Fibroblast of skin of scalp (primary cell): ENCODE data around the gene NPDC1.

Experiments used
- DNase-seq: peaks from one replicate; pipeline ENCODE4 v3.0.0-alpha.2; 2013

Gene NPDC1

GRCh38 chr9:137023157-137023556 is 22.8 kb downstream of the NPDC1 start:
- no peak for DNase-seq

GRCh38 chr9:137022662-137023008 is 23.3 kb downstream of the NPDC1 start:
- DNase-seq = no peak

DNA sequence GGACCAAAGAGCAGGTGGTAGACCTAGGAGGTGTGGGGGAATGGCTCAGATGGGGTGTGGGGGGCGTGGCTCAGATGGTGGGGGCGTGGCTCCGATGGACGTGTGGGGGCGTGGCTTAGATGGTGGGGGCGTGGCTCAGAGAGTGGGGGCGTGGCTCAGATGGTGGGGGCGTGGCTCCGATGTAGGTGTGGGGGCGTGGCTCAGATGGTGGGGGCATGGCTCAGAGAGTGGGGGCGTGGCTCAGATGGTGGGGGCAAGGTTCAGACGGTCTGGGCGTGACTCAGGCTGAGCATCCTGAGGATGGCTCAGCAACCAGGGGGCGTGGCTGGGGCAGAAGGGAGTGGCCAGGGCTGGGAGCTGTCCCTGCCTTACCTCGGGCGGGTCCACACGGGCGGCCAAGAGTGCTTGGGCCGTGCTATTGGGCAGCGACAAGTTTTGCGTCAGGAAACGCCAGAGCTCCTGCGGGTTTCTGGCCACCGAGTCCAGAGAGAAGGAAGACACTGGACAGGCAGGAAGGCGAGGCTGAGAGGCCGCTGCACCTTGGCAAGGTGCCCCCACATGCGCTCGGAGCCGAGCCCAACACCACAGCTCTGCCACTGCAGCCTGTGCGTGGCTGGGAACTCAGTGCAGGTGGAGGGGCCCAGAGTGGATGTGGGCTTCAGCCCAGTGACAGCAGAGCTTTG is 23.9 kb downstream of the NPDC1 start:
- peak; percentile 24 for DNase-seq

- no peak for DNase-seq
Measured at GRCh38 chr9:137021568-137021978, 24.4 kb downstream of the NPDC1 start.

- no peak for DNase-seq
Measured at GRCh38 chr9:137020771-137021567, 25.0 kb downstream of the NPDC1 start.

GRCh38 chr9:137019891-137020683 is 25.9 kb downstream of the NPDC1 start:
- DNase-seq = no peak

- no peak for DNase-seq
Measured at GRCh38 chr9:137018761-137019559, 27.0 kb downstream of the NPDC1 start.

- DNase-seq = no peak
Measured at GRCh38 chr9:137017791-137018497, 28.0 kb downstream of the NPDC1 start.

DNA sequence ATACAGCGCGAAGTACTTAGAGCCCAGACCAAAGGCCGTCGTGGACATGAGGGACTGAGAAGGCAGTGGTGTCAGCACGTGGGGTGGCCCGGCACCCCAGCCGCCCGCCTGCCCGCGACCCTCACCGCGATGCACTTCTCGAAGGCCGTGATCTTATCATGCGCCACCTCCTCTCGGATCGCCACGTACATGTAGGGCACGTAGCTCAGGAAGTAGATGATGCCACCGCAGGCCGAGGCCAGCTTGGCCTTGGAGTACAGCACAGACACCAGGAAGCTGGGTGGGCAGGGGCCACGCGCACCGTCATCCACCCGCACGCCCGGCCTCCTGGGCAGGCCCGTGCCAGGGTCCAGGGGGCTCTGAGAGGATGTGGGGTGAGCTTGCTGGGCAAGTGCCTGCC is 28.9 kb downstream of the NPDC1 start:
- no peak for DNase-seq

DNA sequence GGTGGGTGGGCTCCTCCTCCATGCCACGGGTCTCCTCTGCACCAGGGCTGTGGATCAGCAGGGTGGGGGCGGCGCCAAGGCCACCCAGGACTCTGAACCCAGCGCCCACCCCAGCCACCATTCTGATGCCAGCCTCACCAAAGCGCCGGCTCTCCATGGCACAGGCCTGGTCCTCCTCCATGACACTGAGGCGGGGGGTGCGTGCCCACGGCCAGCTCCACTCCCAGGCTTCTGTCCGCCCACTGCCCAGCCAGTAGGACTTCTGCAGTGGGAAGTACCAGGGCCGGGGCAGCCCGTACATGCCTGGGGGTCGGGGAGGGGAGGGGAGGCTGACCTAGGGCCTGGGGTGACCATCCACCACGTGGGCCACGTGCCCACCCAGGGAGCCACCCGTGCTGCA is 29.5 kb downstream of the NPDC1 start:
- DNase-seq = no peak

DNA sequence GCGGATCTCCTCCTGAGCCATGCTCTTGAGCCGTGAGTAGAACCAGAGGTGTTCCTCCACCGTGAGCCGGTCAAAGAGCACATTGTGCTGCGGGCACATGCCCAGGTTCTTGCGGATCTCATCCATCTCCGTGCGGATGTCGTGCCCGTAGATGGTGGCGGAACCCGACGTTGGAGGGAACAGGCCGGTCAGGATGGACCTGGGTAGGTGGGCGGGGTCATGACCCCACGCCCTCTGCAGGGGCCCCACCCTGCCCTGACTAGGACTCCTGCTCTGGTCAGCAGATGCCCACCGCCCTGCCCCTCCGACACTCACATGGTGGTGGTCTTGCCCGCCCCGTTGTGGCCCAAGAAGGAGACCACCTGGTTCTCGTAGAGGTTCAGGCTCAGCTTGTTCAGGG is 30.0 kb downstream of the NPDC1 start:
- DNase-seq = no peak

DNA sequence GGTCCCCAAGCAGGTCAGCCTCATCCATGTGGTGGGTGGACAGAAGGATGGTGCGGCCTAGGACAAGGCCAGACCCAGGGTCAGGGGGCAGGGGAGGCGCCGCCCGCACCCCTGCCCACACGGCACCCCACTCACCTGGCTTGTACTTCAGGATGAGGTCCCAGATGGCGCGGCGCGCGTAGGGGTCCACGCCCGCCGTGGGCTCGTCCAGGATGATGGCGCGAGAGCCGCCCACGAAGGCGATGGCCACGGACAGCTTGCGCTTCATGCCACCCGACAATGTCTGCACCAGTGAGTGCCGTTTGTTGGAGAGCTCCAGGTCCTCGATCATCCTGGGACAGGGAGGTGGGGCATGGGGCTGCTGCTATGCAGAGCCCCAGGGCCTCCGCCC is 30.4 kb downstream of the NPDC1 start:
- no peak for DNase-seq

- no peak for DNase-seq
Measured at GRCh38 chr9:137014776-137015539, 31.0 kb downstream of the NPDC1 start.

- no peak for DNase-seq
Measured at GRCh38 chr9:137014166-137014565, 31.8 kb downstream of the NPDC1 start.

DNA sequence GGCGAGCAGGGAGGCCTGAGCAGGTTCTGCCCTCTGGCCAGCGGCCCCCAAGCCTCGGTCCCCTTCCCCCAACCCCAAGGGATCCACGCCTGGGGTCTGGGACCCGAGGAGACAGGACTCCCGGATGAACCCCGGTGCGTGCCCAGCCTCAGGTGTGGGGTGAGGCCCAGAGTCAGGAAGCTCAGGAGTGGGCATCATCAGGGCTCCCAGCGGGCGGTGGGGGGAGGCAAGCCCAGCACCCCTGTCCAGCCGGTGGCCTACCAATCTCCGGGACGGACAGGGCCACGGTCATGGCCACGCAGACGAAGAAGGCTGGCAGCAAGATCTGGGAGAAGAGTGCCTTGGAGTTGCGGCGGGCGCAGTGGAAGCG is 32.4 kb downstream of the NPDC1 start:
- no peak for DNase-seq

GRCh38 chr9:137012694-137013570 is 33.0 kb downstream of the NPDC1 start:
- DNase-seq = no peak

DNA sequence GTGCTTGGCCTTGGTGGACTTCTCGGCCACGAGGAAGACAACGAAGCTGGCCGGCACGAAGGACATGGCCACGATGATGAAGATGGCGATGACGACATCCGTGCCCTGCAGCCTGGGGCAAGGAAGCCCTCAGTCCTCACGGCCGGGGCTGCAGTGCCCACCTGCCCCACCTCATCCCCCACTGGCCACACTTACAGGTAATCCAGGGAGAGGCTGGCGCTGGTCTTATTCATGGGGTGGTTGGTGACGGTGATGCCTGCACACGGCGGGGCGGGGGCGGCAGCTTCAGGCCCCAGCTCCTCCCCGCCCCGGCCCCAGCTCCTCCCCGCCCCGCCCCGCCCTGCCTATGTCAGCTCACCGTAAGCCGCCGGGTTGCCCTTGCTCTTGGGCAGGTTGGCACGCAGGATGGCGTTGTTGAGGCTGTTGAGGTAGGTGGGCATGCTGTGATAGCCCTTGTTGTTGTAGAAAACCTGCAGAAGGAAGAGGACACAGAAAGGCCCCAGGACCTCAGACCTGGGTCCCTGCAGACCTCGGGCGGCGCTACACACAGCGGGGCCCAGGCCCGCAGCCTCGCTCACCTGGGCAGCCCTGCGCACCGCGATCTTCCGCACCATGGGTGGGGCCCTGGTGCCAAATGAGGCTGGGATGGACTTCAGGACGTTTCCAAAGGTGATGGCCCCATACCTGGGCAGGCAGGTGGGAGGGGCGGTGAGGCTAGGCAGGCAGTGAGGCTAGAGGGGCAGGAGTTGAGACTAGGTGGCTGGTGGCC is 33.9 kb downstream of the NPDC1 start:
- no peak for DNase-seq

DNA sequence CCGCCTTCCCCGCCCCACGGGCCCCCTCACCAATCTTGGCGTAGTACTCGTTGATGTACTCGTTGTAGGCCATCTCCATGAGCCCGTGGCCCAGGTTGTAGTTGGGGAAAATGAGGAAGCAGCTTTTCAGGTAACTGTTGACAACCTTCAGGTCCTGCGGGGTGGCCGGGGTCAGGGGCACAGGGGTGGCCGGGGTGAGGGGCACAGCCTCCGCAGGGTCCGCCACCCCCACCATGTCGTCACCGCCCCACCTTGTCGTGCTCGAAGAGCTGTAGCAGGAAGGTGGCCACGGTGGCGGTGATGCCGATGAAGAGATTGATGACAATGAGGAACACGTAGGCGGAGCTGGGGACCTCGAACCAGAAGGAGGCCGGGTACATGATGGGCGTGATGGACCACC is 34.8 kb downstream of the NPDC1 start:
- DNase-seq = no peak

DNA sequence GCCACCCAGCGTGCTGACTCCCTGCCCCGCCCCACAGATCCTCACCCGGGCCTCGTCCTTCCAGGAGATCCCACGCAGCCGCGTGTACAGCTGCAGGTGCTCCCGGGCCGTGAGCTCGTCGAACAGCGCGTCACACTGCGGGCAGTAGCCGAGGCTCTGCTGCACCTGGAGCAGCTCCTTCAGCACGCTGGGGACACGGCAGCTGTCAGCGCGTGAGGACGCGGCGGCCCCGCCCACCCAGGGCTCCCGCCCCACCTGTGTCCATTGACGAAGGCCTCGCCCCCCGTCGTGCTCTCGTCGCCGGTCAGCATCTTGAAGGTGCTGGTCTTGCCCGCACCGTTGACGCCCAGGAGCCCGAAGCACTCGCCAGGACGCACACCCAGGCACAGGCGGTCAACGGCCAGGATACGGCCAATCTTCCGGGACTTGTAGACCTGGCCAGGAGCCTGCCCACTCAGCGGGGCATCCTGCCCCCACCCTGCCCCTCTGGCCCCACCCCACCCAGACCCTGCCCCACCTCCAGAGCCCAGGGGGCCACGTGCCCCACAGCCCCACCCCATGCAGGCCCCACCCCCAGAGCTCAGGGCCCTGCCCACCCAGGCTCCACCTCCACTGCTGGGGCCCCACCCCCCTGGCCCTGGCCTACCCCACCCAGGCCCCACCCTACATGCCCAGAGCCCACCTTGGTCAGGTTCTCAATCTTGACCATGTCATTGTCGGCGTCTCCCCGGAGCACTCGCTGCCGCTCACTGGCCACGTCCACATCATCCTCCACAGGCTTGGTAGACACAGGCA is 35.8 kb downstream of the NPDC1 start:
- DNase-seq = no peak
